ENCODE measurements around the gene NCK2. TPM values are rescaled to one million over a fixed set of nuclear protein-coding genes. Genes with fewer than 3 reads are reported as not detected.

The NCK2 gene
- total RNA-seq, 4 donors from 2014 or later: 46.0 to 62.6 (median 55.3) TPM

- DNase-seq: no peak
- intact Hi-C loops (cut with DNase I): no loop called here
- H3K4me3 ChIP-seq (replicated peaks in 1 of 3): no peak overlapping the region
- WGBS, 2 donors: 62 to 73% methylated on average over 10 to 11 of the region's 11 CpGs
- H3K9me3 ChIP-seq: no peaks in the 10 kb centered on the region
- no peak for TF ChIP-seq POLR2A (IDR thresholded peaks at IDR 0.05)
- no peak for TF ChIP-seq CTCF (IDR thresholded peaks at IDR 0.05)
- H3K36me3 ChIP-seq: no peaks in the 10 kb centered on the region
- peaks cover 27 to 37% of the 10 kb centered on the region in 2 donors for H3K4me1 ChIP-seq
- H3K27me3 ChIP-seq: no peaks in the 10 kb centered on the region
- no peak overlapping the region for H3K27ac ChIP-seq
These were observed 17.3 kb downstream of the NCK2 start for GRCh38 chr2:105761931-105762515.

- TF ChIP-seq POLR2A (IDR thresholded peaks at IDR 0.05): no peak
- Histone ChIP-seq H3K27me3 (no peaks in the 10 kb centered on the region), H3K27ac (no peak overlapping the region), H3K9me3 (no peaks in the 10 kb centered on the region), H3K36me3 (no peaks in the 10 kb centered on the region), H3K4me3 (replicated peaks in 1 of 3) (no peak overlapping the region), H3K4me1 (peaks cover 22 to 30% of the 10 kb centered on the region in 2 donors)
- intact Hi-C loops (cut with DNase I): no loop called here
- WGBS, 2 donors: 67% methylated on average over 10 of the region's 10 CpGs
- no peak for DNase-seq
These were observed 18.4 kb downstream of the NCK2 start for GRCh38 chr2:105763076-105763475.

GRCh38 chr2:105764059-105764458 lies 19.3 kb downstream of the NCK2 start:
- H3K36me3 ChIP-seq: no peaks in the 10 kb centered on the region
- no peaks in the 10 kb centered on the region for H3K9me3 ChIP-seq
- intact Hi-C loops (cut with DNase I): no loop called here
- DNase-seq: no peak
- TF ChIP-seq CTCF (IDR thresholded peaks at IDR 0.05) (no peak), POLR2A (IDR thresholded peaks at IDR 0.05) (no peak)
- no peaks in the 10 kb centered on the region for H3K27me3 ChIP-seq
- peaks cover 27 to 36% of the 10 kb centered on the region in 2 donors for H3K4me1 ChIP-seq
- no peak overlapping the region for H3K4me3 ChIP-seq (replicated peaks in 1 of 3)
- 72 to 77% methylated on average over 9 of the region's 9 CpGs for WGBS, 2 donors
- no peak overlapping the region for H3K27ac ChIP-seq

GRCh38 chr2:105765415-105766299 lies 20.9 kb downstream of the NCK2 start:
- H3K27me3 ChIP-seq: no peaks in the 10 kb centered on the region
- H3K27ac ChIP-seq: no peak overlapping the region
- peaks cover 39 to 44% of the 10 kb centered on the region in 2 donors for H3K4me1 ChIP-seq
- H3K9me3 ChIP-seq: no peaks in the 10 kb centered on the region
- no peak for DNase-seq
- WGBS, 2 donors: 79 to 81% methylated on average over 10 of the region's 10 CpGs
- intact Hi-C loops (cut with DNase I): no loop called here
- no peak overlapping the region for H3K4me3 ChIP-seq (replicated peaks in 1 of 3)
- H3K36me3 ChIP-seq: no peaks in the 10 kb centered on the region
- no peak for TF ChIP-seq CTCF (IDR thresholded peaks at IDR 0.05)
- TF ChIP-seq POLR2A (IDR thresholded peaks at IDR 0.05): no peak

- Histone ChIP-seq H3K36me3 (no peaks in the 10 kb centered on the region), H3K4me1 (peaks cover 39 to 46% of the 10 kb centered on the region in 2 donors), H3K4me3 (replicated peaks in 1 of 3) (no peak overlapping the region), H3K27me3 (no peaks in the 10 kb centered on the region), H3K27ac (no peak overlapping the region), H3K9me3 (no peaks in the 10 kb centered on the region)
- no peak for DNase-seq
- intact Hi-C loops (cut with DNase I): no loop called here
- 95% methylated on average over 7 of the region's 7 CpGs for WGBS, 2 donors
- no peak for TF ChIP-seq CTCF (IDR thresholded peaks at IDR 0.05)
- no peak for TF ChIP-seq POLR2A (IDR thresholded peaks at IDR 0.05)
These were observed 21.7 kb downstream of the NCK2 start for GRCh38 chr2:105766300-105766866.

Data from thyroid gland (tissue), 4 donors.